Measurements from ENCODE around the gene ZNF236. TPM values are rescaled to one million over a fixed set of nuclear protein-coding genes. Genes with fewer than 3 reads are reported as not detected.
A peak's percentile ranks its signal among the peaks of the same experiment; 100 is the strongest.

ZNF236 gene
- total RNA-seq, 2 experiments from 2014 or later: 6.6 to 16.1 TPM

DNA sequence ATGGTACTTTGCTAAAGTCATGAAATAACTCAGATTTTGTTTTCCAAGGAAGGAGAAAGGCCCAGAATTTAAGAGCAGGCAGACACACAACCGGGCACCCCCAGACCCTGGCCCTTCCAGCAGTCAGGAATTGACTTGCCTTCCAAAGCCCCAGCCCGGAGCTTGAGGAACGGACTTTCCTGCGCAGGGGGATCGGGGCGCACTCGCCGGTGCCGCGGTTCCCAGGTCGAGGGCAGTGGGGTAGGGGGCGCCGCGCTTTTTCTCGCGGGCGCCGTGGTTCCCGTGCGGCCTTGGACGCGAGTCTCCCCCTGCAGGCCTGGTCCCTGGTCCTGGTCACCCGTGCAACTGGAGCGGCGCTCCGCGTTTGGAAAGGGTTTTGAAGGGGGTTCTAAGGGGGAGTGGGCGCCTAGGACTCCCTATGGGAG is 1.2 kb downstream of the ZNF236 start:
- peak; percentile 63 for TF ChIP-seq CTCF (conservative IDR thresholded peaks at IDR 0.05; ENCODE audit: low read length)
- no peak for TF ChIP-seq EZH2phosphoT487 (IDR thresholded peaks at IDR 0.05; ENCODE audit: borderline replicate concordance, low read depth, low read length)
- Histone ChIP-seq H3K4me3 (ENCODE audit: low read depth, low read length, poor library complexity, severe bottlenecking) (peak overlapping the region; percentile 87), H3K9me3 (ENCODE audit: low read length) (no peaks in the 10 kb centered on the region), H4K20me1 (ENCODE audit: insufficient read depth, low read length) (no peaks in the 10 kb centered on the region), H3K27ac (ENCODE audit: low read depth, low read length, poor library complexity, severe bottlenecking) (peak overlapping the region; percentile 73), H3K4me2 (ENCODE audit: low read length) (peak overlapping the region; percentile 94), H2AFZ (ENCODE audit: low read length) (peak overlapping the region; percentile 81; the same call in 1 of the 2 replicates), H3K36me3 (ENCODE audit: insufficient read depth, low read length) (0 out of 2 replicates have a peak, but pooled peaks cover under 1% of the 10 kb centered on the region), H3K9me2 (ENCODE audit: insufficient read depth, low read length) (no peaks in the 10 kb centered on the region), H3K79me2 (ENCODE audit: insufficient read depth, low read depth, low read length) (peaks cover 65% of the 10 kb centered on the region), H3K4me1 (ENCODE audit: insufficient read depth, low read length, poor library complexity, severe bottlenecking) (peaks cover 41% of the 10 kb centered on the region)
- DNase-seq (ENCODE audit: low spot score): peak; percentile 53
- intact Hi-C loops (cut with micrococcal nuclease; ENCODE audit: unreplicated experiment): loop anchor here (2.0 kb wide), 1 partner anchor 329 kb away; the partner anchor contains the start of gene ZNF516
- BruUV-seq (replicated peaks): no TSS peak
- ChIA-PET POLR2A (no interaction called here), CTCF (ENCODE audit: unreplicated experiment) (no interaction called here)

GRCh38 chr18:76824145-76824676 is 1.9 kb downstream of the ZNF236 start:
- Histone ChIP-seq H3K4me3 (ENCODE audit: low read depth, low read length, poor library complexity, severe bottlenecking) (peak overlapping the region; percentile 87), H3K4me2 (ENCODE audit: low read length) (peak overlapping the region; percentile 94), H4K20me1 (ENCODE audit: insufficient read depth, low read length) (no peaks in the 10 kb centered on the region), H3K4me1 (ENCODE audit: insufficient read depth, low read length, poor library complexity, severe bottlenecking) (peaks cover 41% of the 10 kb centered on the region), H2AFZ (ENCODE audit: low read length) (peak overlapping the region; percentile 81; the same call in 1 of the 2 replicates), H3K9me3 (ENCODE audit: low read length) (no peaks in the 10 kb centered on the region), H3K36me3 (ENCODE audit: insufficient read depth, low read length) (no peaks in the 10 kb centered on the region), H3K79me2 (ENCODE audit: insufficient read depth, low read depth, low read length) (peaks cover 62% of the 10 kb centered on the region), H3K9me2 (ENCODE audit: insufficient read depth, low read length) (no peaks in the 10 kb centered on the region), H3K27ac (ENCODE audit: low read depth, low read length, poor library complexity, severe bottlenecking) (peak overlapping the region; percentile 73)
- CTCF ChIA-PET (ENCODE audit: unreplicated experiment): no interaction called here
- intact Hi-C loops (cut with micrococcal nuclease; ENCODE audit: unreplicated experiment): no loop called here
- TF ChIP-seq EZH2phosphoT487 (IDR thresholded peaks at IDR 0.05; ENCODE audit: borderline replicate concordance, low read depth, low read length): no peak
- TF ChIP-seq CTCF (conservative IDR thresholded peaks at IDR 0.05; ENCODE audit: low read length): no peak
- no TSS peak for BruUV-seq (replicated peaks)
- peak; percentile 44 for DNase-seq (ENCODE audit: low spot score)
- POLR2A ChIA-PET: no interaction called here

DNA sequence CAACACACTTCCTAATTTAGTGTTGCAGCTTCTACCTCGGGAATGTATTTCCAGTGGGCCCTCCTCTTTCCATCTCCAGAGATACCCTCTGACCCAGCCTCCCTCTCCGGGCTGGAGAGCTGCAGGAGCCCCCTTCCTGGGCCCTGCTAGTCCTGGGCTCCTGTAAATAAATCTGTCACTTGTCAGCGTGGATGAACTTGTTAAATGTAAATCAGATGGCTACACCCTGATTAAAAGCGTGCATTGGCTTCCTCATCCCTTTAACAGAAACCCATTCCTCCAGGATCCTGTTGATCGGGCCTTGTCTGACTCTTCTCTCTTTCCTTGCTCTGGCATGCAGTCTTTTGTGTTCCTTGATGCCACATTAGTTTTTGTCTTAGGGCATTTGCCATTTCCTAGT is 2.4 kb downstream of the ZNF236 start:
- Histone ChIP-seq H3K36me3 (ENCODE audit: insufficient read depth, low read length) (no peaks in the 10 kb centered on the region), H3K4me3 (ENCODE audit: low read depth, low read length, poor library complexity, severe bottlenecking) (peak overlapping the region; percentile 87), H3K4me1 (ENCODE audit: insufficient read depth, low read length, poor library complexity, severe bottlenecking) (peaks cover 37% of the 10 kb centered on the region), H2AFZ (ENCODE audit: low read length) (no peak overlapping the region), H4K20me1 (ENCODE audit: insufficient read depth, low read length) (no peaks in the 10 kb centered on the region), H3K4me2 (ENCODE audit: low read length) (peak overlapping the region; percentile 94), H3K27ac (ENCODE audit: low read depth, low read length, poor library complexity, severe bottlenecking) (peak overlapping the region; percentile 73), H3K79me2 (ENCODE audit: insufficient read depth, low read depth, low read length) (peaks cover 56% of the 10 kb centered on the region), H3K9me2 (ENCODE audit: insufficient read depth, low read length) (no peaks in the 10 kb centered on the region), H3K9me3 (ENCODE audit: low read length) (no peaks in the 10 kb centered on the region)
- no peak for DNase-seq (ENCODE audit: low spot score)
- POLR2A ChIA-PET: no interaction called here
- intact Hi-C loops (cut with micrococcal nuclease; ENCODE audit: unreplicated experiment): no loop called here
- TF ChIP-seq CTCF (conservative IDR thresholded peaks at IDR 0.05; ENCODE audit: low read length) (no peak), EZH2phosphoT487 (IDR thresholded peaks at IDR 0.05; ENCODE audit: borderline replicate concordance, low read depth, low read length) (no peak)
- CTCF ChIA-PET (ENCODE audit: unreplicated experiment): no interaction called here
- no TSS peak for BruUV-seq (replicated peaks)
